GM12864 (cell line): ENCODE measurements around the gene UNC13D.

Source experiments
- DNase-seq: peaks from one replicate; pipeline ENCODE4 v3.0.0-alpha.2; 2011; ENCODE audit warnings: low read depth
- H3K4me3 ChIP-seq: 2 replicates; pipeline ENCODE4 v1.5.1; 2011; ENCODE audit warnings: mild to moderate bottlenecking, low read depth, low read length, control low read depth
- CTCF ChIP-seq: IDR thresholded peaks from 2 replicates; pipeline ENCODE4 v1.5.1; 2011; ENCODE audit warnings: low read depth, mild to moderate bottlenecking, moderate library complexity, low read length, control low read depth, inconsistent platforms; ENCODE audit errors: missing control alignments

UNC13D gene

GRCh38 chr17:75808905-75809621 lies 35.1 kb downstream of the UNC13D start:
- no peak for TF ChIP-seq CTCF
- no peak for DNase-seq
- no peak overlapping the region for H3K4me3 ChIP-seq

GRCh38 chr17:75808549-75808904 lies 35.7 kb downstream of the UNC13D start:
- no peak for DNase-seq
- TF ChIP-seq CTCF: no peak
- no peak overlapping the region for H3K4me3 ChIP-seq

GRCh38 chr17:75807861-75808260 lies 36.3 kb downstream of the UNC13D start:
- no peak for DNase-seq
- no peak for TF ChIP-seq CTCF
- H3K4me3 ChIP-seq: no peak overlapping the region

DNA sequence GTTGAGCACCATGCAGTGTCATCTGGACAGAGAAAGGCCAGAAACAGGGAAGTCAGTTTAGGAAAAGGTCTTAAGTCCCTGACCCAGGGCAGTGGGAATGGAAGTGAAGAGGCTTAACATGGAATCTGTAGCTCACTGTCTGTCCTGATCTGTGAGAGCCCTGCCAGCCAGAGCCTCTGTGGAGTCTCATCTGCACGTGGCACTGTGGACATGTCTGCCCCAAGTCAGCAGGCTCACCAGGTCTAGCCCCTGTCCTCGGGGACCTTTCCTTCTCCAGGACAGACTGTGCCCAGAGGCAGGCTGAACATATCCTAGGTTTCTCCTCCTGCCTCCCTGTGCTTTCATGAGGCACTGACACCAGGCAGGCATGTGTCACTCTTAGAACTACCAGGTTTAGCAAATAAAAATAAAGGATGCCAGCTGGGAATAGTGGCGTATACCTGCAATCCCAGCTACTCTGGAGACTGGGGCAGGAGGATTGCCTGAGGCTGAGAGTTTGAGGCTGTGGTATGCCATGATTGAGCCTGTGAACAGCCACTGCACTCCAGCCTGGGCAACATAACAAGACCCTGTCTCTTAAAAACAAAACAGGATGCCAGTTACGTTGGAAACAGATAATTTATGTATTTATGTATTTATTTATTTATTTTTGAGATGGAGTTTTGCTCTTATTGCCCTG lies 37.2 kb downstream of the UNC13D start:
- H3K4me3 ChIP-seq: no peak overlapping the region
- no peak for TF ChIP-seq CTCF
- no peak for DNase-seq

DNA sequence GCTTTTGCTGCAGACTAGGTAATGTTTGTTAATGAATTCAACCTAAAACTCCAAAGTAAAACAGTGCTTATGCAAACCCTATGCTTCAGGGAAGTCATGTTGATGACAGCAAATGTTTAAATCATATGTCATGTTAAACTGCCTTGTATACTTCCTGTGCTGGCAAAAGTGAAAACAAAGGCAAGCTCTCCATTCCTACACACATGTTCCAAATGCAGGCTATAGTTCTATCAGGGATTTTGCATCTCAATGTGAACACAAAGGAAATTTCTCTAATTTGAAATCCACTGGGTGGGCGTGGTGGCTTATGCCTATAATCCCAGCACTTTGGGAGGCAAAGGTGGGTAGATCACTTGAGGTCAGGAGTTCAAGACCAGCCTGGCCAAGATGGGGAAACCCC lies 40.3 kb downstream of the UNC13D start:
- TF ChIP-seq CTCF: no peak
- H3K4me3 ChIP-seq: no peak overlapping the region
- DNase-seq: no peak

DNA sequence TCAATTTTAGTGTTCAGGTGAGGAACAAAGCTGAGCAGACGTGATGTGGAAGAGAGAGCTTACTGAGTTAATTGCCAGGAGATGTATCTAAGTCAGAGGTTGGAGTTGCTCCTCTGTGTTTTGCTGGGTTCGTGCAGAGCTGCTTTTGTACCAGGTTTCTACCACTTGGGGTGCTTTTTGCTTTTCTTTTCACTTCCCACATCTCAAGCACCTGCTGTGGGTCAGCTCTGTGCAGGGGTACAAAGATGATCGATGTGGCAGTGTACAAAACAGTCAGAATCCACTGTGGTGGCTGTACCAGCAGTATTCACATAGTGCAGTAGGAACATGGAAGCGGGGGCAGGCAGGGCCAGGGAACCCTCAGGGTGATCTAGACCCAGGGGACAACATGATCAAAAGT lies 44.8 kb downstream of the UNC13D start:
- no peak for TF ChIP-seq CTCF
- H3K4me3 ChIP-seq: no peak overlapping the region
- no peak for DNase-seq
